ENCODE results near the gene PPFIA1. TPM values are rescaled to one million over a fixed set of nuclear protein-coding genes. Genes with fewer than 3 reads are reported as not detected.

Gene PPFIA1
- total and polyA plus RNA-seq, 2 of the 8 experiments (the other 6 are each of a cell fraction or from before 2014, with no cell fraction given): 44.3 to 73.5 TPM

DNA sequence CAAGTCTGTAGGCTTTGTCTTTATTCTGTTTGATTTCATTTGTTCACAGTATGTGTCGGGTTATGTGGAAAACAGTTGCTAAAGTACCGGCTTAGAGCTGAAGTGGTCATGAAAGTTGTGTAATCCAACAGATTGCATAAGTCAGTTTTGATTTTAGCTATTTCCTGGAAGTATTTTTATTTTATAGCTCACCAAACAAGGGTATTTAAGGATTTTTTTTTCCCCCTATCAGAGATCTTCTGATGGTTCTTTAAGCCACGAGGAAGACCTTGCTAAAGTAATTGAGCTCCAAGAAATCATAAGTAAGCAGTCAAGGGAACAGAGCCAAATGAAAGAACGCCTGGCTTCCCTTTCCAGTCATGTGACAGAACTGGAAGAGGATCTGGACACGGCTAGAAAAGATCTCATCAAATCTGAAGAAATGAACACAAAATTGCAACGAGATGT, 55.9 kb downstream of the PPFIA1 start (continued):
- TF ChIP-seq NANOG (IDR thresholded peaks at IDR 0.05; ENCODE audit: insufficient read depth, low read depth, low read length, poor library complexity, severe bottlenecking): no peak
- no peak for TF ChIP-seq ZNF274 (IDR thresholded peaks at IDR 0.05; ENCODE audit: borderline replicate concordance, extremely low read depth, low read length)
- TF ChIP-seq ASH2L (IDR thresholded peaks at IDR 0.05; ENCODE audit: low read length): no peak

All from H1 (cell line).